Stimulated activated CD8-positive, alpha-beta memory T cell treated with anti-CD3 and anti-CD28 coated beads, Interleukin-12 subunit alpha, Interleukin-12 subunit beta, amount 100 ng/mL, for 24 hours (primary cell): ENCODE results near the gene INO80C.

ENCODE experiments used
- DNase-seq: peaks from one replicate; pipeline ENCODE4 v3.0.0-alpha.2; 2020; ENCODE audit errors: extremely low read depth

The INO80C gene

DNA sequence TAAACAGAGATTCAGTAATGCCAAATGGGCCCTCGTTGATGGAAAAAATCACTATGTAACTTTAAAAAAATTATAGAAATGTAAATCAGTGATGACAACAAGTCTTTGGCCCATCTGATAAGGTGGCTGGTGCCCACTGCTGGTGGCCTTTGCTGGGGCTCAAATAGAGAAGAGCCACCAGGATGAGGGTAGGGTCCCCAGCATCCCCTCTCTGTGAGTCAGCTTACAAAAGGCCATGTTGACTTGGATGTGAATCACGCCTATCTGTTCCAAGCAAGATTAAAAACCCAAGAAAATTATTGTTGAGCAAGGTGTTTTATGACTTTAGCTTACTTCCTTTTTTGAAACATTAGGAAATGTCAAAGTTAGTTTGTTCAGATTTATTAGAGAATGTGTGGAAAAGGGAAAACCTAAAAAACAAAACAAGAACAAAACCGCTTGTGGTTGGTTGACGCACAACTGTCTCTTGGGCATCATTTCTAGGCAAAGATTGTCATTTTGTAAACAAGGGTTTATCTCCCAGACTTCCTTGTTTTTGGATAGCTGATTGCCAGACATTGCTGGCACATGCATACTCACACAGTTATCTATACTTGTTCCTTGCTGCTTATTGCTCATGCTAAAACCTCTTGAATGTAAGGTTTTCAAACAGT, 66.9 kb downstream of the INO80C start:
- no peak for DNase-seq

DNA sequence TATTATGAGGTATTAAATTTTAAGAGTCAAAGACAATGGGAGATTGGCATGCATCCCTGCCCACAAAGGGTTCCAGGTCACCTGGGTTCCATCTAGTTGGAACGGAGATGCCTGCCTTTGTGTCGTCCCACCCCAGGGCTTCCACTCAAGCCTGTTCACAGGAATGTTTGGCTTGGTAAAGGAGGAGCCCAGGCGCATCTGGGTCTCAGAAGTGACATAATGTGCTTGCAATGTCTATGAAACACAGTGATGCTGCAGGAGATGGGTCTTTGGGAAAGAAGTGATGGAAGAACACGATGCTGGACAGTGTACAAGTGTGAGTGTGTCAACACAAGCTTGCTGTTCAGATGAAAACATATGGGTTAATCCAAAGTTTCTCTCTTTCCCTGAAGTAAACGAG, 71.0 kb downstream of the INO80C start:
- no peak for DNase-seq

DNA sequence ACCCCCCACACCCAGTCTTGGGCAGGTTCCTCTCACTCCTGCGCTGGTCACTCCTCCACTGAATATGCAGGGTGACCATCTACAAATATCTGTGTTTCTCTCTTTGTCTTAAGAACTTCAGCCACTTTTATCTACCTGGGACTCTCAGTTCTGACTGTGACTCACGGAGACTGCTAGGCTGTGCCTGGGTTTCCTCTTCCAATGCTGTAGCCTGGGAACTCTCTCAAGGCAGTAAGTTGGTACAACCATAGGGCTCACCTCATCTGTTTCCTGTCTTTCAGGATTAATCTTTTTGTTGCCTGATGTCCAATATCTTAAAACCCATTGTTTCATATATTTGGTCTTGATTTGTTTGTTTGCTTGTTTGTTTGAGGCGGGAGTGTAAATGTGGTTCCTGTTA, 73.4 kb downstream of the INO80C start:
- DNase-seq, result no peak

DNA sequence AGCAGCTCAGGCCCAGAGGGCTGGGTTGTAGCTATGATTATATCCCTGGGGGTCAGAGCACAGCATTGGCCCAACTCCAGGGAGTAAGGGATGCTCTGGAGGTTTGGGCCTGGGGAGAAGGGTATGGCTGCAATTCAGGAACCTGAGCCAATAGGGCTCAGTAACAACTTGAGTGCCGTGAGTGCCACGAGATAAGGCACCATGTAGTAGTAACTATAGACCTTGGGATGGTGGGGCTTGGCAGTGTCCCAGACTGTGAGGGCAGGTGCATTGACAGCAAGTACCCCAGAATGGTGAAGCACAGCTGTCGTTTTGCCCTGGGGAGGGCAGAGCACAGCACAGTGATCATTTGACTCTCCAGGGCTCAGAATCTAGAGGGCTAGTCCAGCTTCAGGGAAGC, 75.5 kb downstream of the INO80C start:
- no peak for DNase-seq

DNA sequence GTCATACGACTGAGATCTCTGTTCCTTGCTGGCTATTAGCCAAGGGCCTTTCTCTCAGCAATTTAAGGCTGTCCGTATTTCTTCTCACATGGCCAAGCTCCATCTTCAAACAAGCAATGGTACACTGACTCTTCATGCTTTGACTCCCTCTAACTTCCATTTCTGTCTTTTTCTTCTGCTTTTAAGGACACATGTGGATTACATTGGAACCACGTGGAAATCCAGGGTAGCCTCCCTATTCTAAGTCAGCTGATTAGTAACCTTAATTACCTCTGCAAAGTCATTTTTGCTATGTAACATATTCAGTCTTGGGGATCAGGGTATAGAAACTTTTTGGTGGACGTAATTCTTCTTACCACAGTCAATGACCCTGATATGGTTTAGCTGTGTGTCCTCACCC, 79.2 kb downstream of the INO80C start:
- no peak for DNase-seq
